ENCODE results near the gene MVB12B.

The MVB12B gene

GRCh38 chr9:126481862-126482261 lies 155.2 kb downstream of the MVB12B start:
- DNase-seq (ENCODE audit: low read depth), result no peak
- H3K4me3 ChIP-seq (ENCODE audit: low read length), result no peak overlapping the region
- no peak for TF ChIP-seq CTCF (conservative IDR thresholded peaks at IDR 0.05; ENCODE audit: low read length)

DNA sequence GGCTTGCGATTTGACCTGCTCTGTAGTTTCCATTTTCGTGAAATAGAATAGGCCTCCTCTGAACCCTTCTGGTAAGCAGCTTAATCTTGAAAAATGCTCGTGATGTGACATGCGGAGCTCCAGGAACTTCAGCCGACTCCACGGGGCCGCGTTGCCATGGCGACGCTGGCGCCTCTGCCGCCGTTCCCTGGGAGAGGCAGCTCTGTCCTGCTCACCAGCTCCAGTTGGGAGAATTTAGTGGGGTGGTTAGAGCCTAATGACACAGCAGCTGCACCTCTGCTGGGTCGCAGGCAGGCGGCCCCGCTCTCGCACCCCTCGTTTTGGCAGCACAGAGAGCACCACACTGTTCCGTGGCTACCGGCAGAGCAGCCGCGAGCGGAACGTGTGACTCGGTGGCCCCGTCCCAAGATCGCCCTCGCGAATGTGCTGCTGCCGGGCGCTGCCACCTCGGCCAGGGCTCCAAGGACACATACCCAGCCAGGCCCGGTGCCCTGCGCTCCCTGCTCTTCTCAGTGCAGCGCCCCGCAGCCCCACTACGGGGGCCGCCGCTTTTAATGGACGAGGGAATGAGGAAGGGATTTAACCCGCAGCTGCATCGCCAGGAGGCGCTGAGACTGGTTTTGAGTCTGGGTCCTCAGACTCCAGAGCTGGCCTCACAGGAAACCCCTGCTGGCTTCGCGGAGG lies 155.9 kb downstream of the MVB12B start:
- H3K4me3 ChIP-seq (ENCODE audit: low read length), result no peak overlapping the region
- no peak for TF ChIP-seq CTCF (conservative IDR thresholded peaks at IDR 0.05; ENCODE audit: low read length)
- peak; percentile 58 for DNase-seq (ENCODE audit: low read depth)

- no peak overlapping the region for H3K4me3 ChIP-seq (ENCODE audit: low read length)
- TF ChIP-seq CTCF (conservative IDR thresholded peaks at IDR 0.05; ENCODE audit: low read length), result no peak
- no peak for DNase-seq (ENCODE audit: low read depth)
Measured at GRCh38 chr9:126483468-126484073, 156.9 kb downstream of the MVB12B start.

GRCh38 chr9:126485662-126486061 lies 159.0 kb downstream of the MVB12B start:
- DNase-seq (ENCODE audit: low read depth), result no peak

DNA sequence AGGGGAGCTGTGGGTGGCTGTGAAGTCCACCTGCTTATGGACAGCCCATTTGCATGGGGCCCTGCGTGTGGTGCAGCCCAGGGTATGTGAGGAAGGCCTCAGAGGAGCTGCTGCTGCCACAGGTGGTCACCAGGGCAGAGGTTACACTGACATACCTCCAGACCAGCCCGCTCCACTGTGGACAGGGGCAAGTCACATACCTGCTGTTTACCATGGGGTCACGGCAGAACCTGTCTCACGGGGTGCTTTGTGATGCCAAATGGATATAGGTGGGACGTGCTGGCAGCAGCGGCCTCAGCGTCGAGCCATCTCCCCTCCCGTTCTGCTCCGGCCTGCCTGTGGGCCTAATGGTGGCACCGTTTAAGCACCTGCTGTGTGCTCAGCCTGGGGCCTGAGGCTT lies 159.6 kb downstream of the MVB12B start:
- no peak overlapping the region for H3K4me3 ChIP-seq (ENCODE audit: low read length)
- no peak for DNase-seq (ENCODE audit: low read depth)
- TF ChIP-seq CTCF (conservative IDR thresholded peaks at IDR 0.05; ENCODE audit: low read length), result no peak

More at GRCh38 chr9:126485662-126486061, 159.0 kb downstream of the MVB12B start:
- no peak overlapping the region for H3K4me3 ChIP-seq (ENCODE audit: low read length)
- TF ChIP-seq CTCF (conservative IDR thresholded peaks at IDR 0.05; ENCODE audit: low read length), result no peak

DNA sequence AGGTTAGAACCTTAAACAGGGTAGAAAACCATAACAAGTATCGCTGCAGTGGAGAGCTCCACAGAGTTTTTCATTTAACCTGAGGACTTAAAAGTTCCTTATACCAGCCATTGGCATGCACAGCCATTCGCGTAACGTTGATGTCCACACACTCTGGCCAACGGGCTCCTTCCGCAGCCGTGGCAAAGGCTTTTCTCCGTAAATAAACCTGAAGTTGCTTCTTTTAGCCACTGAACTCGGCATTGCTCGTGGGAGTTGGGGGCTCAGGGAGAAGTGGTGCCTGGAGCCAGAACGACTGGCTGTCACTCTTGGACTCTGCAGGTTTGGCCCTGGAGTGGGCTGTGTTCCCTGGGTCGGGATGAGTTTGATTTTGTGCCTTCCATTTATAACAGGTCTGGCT lies 161.2 kb downstream of the MVB12B start:
- no peak for DNase-seq (ENCODE audit: low read depth)
- TF ChIP-seq CTCF (conservative IDR thresholded peaks at IDR 0.05; ENCODE audit: low read length), result no peak
- no peak overlapping the region for H3K4me3 ChIP-seq (ENCODE audit: low read length)

- DNase-seq (ENCODE audit: low read depth), result no peak
- H3K4me3 ChIP-seq (ENCODE audit: low read length), result no peak overlapping the region
- no peak for TF ChIP-seq CTCF (conservative IDR thresholded peaks at IDR 0.05; ENCODE audit: low read length)
Measured at GRCh38 chr9:126488310-126488709, 161.7 kb downstream of the MVB12B start.

Data from AG10803 (cell line).